Epidermal melanocyte (primary cell): Measurements from ENCODE around the gene PDXP.

Experiments used
- DNase-seq: peaks from one replicate; pipeline ENCODE4 v3.0.0; 2011; ENCODE audit warnings: low spot score; ENCODE audit not compliant: insufficient read length

The PDXP gene

GRCh38 chr22:37696657-37697537 lies 38.4 kb downstream of the PDXP start, which contains the start of gene TRIOBP:
Gene TRIOBP, plus strand, starts transcription at chr22:37697048. Its CDS starts 4,318 bp downstream, at chr22:37701366.
- peak; percentile 95 for DNase-seq

GRCh38 chr22:37697538-37697835 lies 39.0 kb downstream of the PDXP start:
- DNase-seq = no peak

GRCh38 chr22:37701141-37701786 lies 42.7 kb downstream of the PDXP start:
- no peak for DNase-seq

DNA sequence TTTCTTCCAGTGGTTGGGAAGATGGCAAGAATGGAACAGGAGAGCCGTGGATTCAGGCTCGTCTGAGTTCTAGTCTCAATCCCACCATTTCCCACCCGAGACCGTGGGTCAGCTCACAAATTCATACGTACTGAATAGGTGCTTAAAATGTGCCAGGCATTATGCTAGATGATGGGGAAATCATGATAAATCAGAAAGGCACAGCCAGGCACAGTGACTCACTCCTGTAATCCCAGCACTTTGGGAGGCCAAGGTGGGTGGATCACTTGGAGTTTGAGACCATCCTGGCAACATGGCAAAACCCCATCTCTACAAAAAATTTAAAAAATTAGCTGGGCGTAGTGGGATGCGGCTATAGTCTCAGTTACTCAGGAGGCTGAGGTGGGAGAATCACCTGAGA lies 45.4 kb downstream of the PDXP start:
- no peak for DNase-seq

DNA sequence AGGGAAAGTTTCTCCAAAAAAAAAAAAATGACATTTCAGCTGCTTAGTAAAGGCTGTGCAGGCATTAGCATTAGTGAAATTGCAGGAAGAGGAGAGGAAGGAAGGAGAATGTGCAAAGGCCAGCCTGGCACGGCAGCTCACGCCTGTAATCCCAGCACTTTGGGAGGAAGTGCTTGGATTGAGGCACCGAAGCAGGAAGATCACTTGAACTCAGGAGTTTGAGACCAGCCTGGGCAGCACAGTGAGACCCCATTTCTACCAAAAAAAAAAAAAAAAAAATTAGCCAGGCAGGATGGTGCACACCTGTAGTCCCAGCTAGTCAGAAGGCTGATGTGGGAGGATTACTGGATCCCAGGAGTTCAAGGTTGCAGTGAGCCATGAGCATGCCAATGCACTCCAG lies 46.1 kb downstream of the PDXP start:
- no peak for DNase-seq

GRCh38 chr22:37705205-37705604 lies 46.7 kb downstream of the PDXP start:
- no peak for DNase-seq

- no peak for DNase-seq
Observed at GRCh38 chr22:37708580-37709444, 50.3 kb downstream of the PDXP start.

DNA sequence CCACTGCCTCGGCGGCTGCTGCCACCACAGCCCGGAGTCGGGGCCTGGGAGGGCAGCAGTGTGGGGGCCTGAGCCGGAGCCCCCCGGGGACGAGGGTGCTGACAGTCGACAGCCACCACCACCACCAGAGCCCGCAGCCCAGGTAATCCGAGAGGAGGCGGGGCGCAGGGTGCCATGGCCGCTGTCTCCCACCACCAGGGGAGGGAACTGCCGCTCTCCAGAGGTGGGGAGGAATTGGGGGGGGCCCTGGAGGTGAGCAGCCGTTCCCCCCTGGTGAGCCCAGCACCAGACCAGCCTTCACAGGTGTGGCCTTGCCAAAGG lies 50.9 kb downstream of the PDXP start:
- no peak for DNase-seq

DNA sequence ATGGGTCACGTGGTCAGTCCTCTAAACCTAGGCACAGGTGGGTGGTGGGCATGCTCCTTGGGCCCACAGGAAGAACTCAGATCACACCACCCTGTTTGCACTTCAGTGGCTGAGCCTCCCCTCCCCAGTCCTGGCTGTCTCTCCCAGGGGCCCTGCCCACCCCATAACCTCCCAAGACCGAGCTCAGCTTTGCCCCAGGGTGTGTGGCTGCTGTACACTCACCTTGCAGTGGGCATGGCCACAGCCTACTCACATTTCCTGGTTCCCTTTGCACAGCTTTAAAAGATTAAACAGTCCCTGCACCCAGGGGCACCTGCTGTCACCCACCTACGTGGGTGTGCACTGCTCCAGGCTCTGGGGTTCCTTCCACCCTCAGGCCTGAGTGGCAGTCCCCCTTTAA lies 52.2 kb downstream of the PDXP start:
- no peak for DNase-seq

GRCh38 chr22:37711490-37711889 lies 53.0 kb downstream of the PDXP start:
- peak; percentile 51 for DNase-seq

GRCh38 chr22:37713761-37714160 lies 55.2 kb downstream of the PDXP start:
- DNase-seq = no peak

DNA sequence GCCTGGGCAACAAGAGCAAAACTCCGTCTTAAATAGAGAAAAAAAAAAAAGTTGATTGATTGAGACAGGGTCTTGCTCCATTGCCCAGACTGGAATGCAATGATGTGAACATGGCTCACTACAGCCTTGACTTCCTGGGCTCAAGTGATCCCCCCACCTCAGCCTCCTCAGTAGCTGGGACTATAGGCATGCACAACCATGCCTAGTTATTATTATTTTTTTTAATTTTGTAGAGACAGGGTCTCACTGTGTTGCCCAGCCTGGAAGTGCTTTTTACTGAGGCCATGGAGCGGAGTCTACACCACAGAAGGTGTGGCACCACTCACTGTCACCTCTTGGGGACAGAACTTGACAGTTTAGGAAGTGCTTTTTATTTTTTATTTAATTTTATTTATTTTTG lies 56.1 kb downstream of the PDXP start:
- no peak for DNase-seq

- no peak for DNase-seq
Observed at GRCh38 chr22:37715760-37716159, 57.2 kb downstream of the PDXP start.
